HFF-Myc (cell line): ENCODE results near the gene CTNNAL1.
A peak's percentile ranks its signal among the peaks of the same experiment; 100 is the strongest.

ENCODE experiments used
- DNase-seq: peaks from one replicate; pipeline ENCODE4 v3.0.0-alpha.2; 2011; ENCODE audit warnings: low read depth; ENCODE audit errors: extremely low read depth
- H3K4me3 ChIP-seq: replicated peaks from 2 replicates; pipeline ENCODE4 v1.5.1; 2011; ENCODE audit warnings: low read depth, mild to moderate bottlenecking, control low read depth, low read length
- TF ChIP-seq, protein P1 (sequence below): IDR thresholded peaks from 2 replicates; pipeline ENCODE4 v1.5.1; 2012; ENCODE audit warnings: mild to moderate bottlenecking, low read depth, low read length, control low read depth; ENCODE audit errors: missing control alignments

CTNNAL1 gene

DNA sequence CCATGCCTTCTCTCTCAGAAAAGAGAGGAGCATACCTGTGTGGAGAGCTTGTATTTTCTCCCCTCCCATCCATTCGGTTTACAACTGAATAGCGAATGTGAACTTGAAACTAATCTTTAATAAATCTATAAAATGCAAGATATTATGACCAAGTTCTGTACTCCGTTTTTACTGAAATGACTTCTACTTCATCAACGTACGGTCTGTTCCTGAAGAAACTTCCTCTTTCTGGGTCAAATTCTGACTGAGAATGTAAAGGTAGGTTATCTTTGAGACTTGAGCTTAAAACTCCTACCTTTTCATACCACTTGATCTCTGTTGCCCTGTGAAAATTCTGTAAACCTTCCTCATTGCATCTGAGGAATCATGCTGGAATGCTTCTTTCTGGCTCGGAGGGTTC lies 4.2 kb upstream of the CTNNAL1 start:
- DNase-seq, result no peak
- TF ChIP-seq, protein P1, sequence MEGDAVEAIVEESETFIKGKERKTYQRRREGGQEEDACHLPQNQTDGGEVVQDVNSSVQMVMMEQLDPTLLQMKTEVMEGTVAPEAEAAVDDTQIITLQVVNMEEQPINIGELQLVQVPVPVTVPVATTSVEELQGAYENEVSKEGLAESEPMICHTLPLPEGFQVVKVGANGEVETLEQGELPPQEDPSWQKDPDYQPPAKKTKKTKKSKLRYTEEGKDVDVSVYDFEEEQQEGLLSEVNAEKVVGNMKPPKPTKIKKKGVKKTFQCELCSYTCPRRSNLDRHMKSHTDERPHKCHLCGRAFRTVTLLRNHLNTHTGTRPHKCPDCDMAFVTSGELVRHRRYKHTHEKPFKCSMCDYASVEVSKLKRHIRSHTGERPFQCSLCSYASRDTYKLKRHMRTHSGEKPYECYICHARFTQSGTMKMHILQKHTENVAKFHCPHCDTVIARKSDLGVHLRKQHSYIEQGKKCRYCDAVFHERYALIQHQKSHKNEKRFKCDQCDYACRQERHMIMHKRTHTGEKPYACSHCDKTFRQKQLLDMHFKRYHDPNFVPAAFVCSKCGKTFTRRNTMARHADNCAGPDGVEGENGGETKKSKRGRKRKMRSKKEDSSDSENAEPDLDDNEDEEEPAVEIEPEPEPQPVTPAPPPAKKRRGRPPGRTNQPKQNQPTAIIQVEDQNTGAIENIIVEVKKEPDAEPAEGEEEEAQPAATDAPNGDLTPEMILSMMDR, result no peak
- H3K4me3 ChIP-seq, result no peak overlapping the region

DNA sequence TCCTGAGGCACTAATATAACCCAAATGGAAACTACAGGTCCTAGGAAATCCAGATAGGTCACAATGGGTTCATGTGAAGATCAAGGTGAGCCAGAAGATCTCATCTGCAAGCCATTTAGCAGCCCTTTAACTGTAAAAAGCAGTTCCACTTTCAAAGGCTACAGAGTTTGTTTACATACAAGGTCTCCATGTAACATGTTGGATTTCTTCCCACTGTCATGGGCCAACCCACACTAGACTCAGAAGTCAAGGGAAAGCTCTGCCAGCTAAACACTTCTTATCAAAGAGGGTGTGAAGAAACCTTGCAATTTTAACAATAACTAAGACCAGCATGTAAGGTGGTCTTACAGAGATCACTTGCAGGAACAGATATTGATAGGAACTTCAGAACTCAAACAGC lies 3.8 kb upstream of the CTNNAL1 start:
- no peak for DNase-seq
- no peak overlapping the region for H3K4me3 ChIP-seq
- TF ChIP-seq, protein P1, result no peak

GRCh38 chr9:109016132-109016531 lies 2.8 kb upstream of the CTNNAL1 start:
- DNase-seq, result no peak
- TF ChIP-seq, protein P1, result no peak
- H3K4me3 ChIP-seq, result no peak overlapping the region

DNA sequence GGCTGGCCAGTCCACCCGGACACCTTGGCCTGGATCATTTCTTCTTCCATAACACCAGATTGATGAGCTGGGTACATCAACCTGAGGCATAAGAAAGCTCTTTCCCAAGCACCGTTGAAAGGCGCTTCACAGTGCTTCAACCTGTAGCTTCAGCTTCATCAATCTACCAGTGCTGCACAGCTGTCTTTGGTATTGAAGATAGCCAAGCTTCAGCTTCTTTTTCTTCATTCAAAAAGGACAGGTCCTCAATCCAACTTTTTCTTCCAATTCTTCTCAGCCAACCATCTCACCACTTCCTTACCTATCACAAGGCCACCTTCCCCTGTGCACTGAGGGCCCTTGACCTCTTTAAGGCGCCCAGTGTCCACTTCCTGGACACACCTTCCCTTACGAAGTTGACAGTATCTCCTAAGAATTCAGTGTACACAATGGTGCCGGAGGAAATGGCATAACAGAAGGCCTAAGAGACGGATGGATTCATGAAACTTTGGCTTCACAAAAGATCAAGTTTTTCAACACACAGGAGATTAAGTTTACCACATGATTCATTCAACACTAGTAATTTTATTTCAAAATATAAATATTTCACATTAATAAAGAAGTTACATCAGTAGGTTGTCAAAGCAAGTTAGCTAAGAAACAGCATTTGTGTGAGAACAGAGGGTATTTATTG lies 1.4 kb upstream of the CTNNAL1 start:
- TF ChIP-seq, protein P1, result no peak
- H3K4me3 ChIP-seq, result no peak overlapping the region

GRCh38 chr9:109013679-109014607 lies 644 bp upstream of the CTNNAL1 start:
- TF ChIP-seq, protein P1, result no peak
- DNase-seq, result peak; percentile 52
- H3K4me3 ChIP-seq, result peak overlapping the region; percentile 42

More for the DNA sequence above, 1.4 kb upstream of the CTNNAL1 start:
- DNase-seq, result no peak

DNA sequence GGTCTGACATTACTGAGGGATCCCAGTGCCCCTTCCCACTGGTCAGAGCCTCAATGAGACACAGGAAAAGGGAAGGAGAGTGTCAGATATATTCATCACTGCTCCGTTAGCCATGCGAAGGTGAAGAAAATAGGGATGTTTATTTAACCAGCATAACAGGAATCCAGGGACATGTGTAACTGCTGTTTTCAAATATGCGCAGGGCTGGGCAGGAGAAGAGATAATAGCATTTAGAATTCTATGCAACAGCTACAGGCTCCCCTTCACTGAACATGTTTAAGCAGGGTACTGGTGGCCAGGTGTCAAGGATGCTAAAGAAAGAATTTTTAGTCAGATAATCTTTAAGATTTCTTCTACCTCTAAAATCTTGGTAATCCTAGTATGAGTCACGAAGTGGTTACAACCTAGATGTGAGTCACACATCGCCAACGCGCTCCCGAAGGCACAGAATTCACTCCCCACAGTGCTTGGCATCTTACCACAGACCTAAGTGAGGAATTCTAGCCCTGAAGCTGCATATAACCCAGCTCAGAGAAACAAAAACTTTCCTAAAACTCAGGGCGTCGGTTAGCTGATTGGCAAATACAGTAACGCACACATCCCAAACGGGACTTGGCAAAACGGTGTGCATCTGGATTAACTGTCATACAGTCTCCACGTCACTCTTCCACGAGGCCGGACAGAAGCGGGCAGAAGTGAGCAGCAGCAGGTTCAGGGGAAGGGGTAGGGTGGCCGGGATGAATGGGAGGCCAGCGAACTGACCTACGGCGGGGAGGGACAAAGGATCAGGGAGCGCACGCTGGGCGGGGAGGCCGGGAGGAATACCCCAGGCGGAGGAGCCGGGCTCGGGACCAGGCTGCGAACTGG lies 1.1 kb downstream of the CTNNAL1 start:
- peak; percentile 83 for DNase-seq
- H3K4me3 ChIP-seq, result peak overlapping the region; percentile 88
- TF ChIP-seq, protein P1, result no peak
